K562 (cell line): ENCODE measurements around the gene ZFP57. TPM values are rescaled to one million over a fixed set of nuclear protein-coding genes. Genes with fewer than 3 reads are reported as not detected.

ENCODE experiments used
- CREM ChIP-seq: IDR thresholded peaks from 2 replicates; pipeline ENCODE4 v1.6.1; 2014; ENCODE audit warnings: antibody characterized with exemption, low read depth
- DPF2 ChIP-seq: fragments of 450-650 bp; IDR thresholded peaks from 2 replicates; pipeline ENCODE4 v1.6.1; 2016
- GTF2E2 ChIP-seq: fragments of 200-800 bp; sonication (Bioruptor generic); IDR thresholded peaks from 2 replicates; pipeline ENCODE4 v1.6.1; 2016; ENCODE audit warnings: missing genetic modification characterization, missing compliant biosample characterization
- PHTF2 ChIP-seq: fragments of 250-450 bp; sonication (Bioruptor Pico); IDR thresholded peaks from 2 replicates; pipeline ENCODE4 v1.5.0; 2021; ENCODE audit warnings: mild to moderate bottlenecking
- SMARCA5 ChIP-seq: fragments of 450-650 bp; IDR thresholded peaks from 2 replicates; pipeline ENCODE4 v1.6.1; 2016
- SMARCB1 ChIP-seq: IDR thresholded peaks from 2 replicates; pipeline ENCODE4 v1.6.1; 2011; ENCODE audit warnings: improper control_type of control experiment, low read depth; ENCODE audit not compliant: insufficient read length
- SRF ChIP-seq, 2 experiments: fragments of 250-450, 450-650 bp in 1 of 2; sonication (Bioruptor Pico) in 1 of 2; sonication (generic) in 1 of 2; formaldehyde crosslinking; IDR thresholded peaks; 2 replicates each; pipeline versions ENCODE4 v1.5.0 to v1.5.1; 2020 to 2022; ENCODE audit warnings: mild to moderate bottlenecking in 1 of 2, missing genetic modification reagents in 1 of 2
- ZBTB8A ChIP-seq: fragments of 450-650 bp; IDR thresholded peaks from 2 replicates; pipeline ENCODE4 v1.6.1; 2018; ENCODE audit warnings: mild to moderate bottlenecking, moderate library complexity; ENCODE audit not compliant: partially characterized antibody
- ZNF140 ChIP-seq: fragments of 250-450 bp; sonication (Bioruptor Pico); IDR thresholded peaks from 2 replicates; pipeline ENCODE4 v1.8.0; 2021; ENCODE audit warnings: moderate library complexity, mild to moderate bottlenecking, inconsistent platforms
- ZNF384 ChIP-seq: IDR thresholded peaks from 2 replicates; pipeline ENCODE4 v1.6.1; 2012; ENCODE audit warnings: low read depth, low read length, improper control_type of control experiment
- polyA plus RNA-seq, 8 experiments: library from polyadenylated mRNA; depleted of rRNA in 4 of 8; stranded (reverse) in 5 of 8; unstranded in 3 of 8; fragments of >200 nt; fragmentation: Nextera tagmentation in 2 of 8; fragmentation: Illumina TruSeq in 1 of 8; extraction: Ambion mirVana in 2 of 8; extraction: Trizol in 1 of 8; gene quantifications; 2 replicates each; pipeline versions ENCODE4 v1.2.1 to v1.2.3, GENCODE V29; 2011 to 2014; ENCODE audit warnings: inconsistent platforms in 1 of 8, missing spikeins in 1 of 8
- total RNA-seq, 7 experiments: library from RNA; depleted of rRNA in 6 of 7; stranded (reverse); fragments of >200 nt in 6 of 7; fragmentation: Illumina TruSeq in 2 of 7; extraction: Trizol in 2 of 7; gene quantifications; 2 replicates each; pipeline versions ENCODE4 v1.2.1 to v1.2.3, GENCODE V29; 2011 to 2021; ENCODE audit warnings: low replicate concordance in 1 of 7
- TF ChIP-seq, protein P1 (sequence below): fragments of 450-650 bp; IDR thresholded peaks from 2 replicates; pipeline ENCODE4 v1.6.1; 2016; ENCODE audit warnings: mild to moderate bottlenecking, moderate library complexity
- TF ChIP-seq, protein P2 (sequence below): fragments of 250-450 bp; sonication (Bioruptor Pico); IDR thresholded peaks from 2 replicates; pipeline ENCODE4 v1.9.0; 2021; ENCODE audit warnings: mild to moderate bottlenecking
- TF ChIP-seq, protein P3 (sequence below), 2 experiments: fragments of 450-650 bp in 1 of 2; IDR thresholded peaks; 2 replicates each; pipeline ENCODE4 v1.6.1; 2011 to 2017; ENCODE audit warnings: low read depth in 2 of 2, antibody characterized with exemption in 1 of 2, borderline replicate concordance in 1 of 2, low read length in 1 of 2, mild to moderate bottlenecking in 1 of 2, mixed read lengths in 1 of 2; ENCODE audit not compliant: control insufficient read depth in 1 of 2

The ZFP57 gene
- total and polyA plus RNA-seq, 9 of the 15 experiments (the other 6 are each of a cell fraction or from before 2014, with no cell fraction given): 0.04 to 0.28 (median 0.13) TPM

DNA sequence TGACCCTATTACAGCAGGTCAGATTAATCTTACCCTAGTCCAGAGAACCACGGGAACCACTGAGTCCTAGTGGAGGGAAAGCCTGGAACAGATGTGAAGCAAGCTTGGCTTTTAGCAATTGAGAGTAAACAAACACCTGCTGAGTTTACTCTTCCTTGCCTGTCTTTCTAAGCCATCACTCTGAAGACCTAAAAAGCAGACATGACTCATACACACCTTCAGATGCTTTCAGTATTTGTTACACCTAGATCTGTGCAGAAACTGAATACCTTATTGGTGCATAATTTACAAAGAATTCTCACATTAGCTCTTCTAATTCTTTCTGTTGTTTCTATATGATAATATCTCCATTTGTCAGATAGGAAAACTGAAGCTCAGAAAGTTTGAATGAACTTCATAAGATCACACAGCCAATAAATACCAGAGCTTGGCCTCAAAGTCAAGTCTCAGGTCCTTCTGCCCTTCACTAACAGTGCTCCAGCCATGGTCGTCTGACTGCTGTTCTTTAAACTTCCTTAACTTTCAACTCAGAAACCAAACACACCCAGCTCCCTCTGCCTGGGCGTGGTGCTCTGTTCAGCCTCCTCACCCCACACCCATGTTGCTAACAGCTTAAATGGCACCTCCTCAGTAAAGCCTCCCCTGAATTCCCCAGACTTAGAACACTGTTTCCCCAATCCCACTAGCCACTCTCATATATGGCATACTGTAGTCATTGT lies 39.4 kb downstream of the ZFP57 start (continued):
- TF ChIP-seq, protein P1, sequence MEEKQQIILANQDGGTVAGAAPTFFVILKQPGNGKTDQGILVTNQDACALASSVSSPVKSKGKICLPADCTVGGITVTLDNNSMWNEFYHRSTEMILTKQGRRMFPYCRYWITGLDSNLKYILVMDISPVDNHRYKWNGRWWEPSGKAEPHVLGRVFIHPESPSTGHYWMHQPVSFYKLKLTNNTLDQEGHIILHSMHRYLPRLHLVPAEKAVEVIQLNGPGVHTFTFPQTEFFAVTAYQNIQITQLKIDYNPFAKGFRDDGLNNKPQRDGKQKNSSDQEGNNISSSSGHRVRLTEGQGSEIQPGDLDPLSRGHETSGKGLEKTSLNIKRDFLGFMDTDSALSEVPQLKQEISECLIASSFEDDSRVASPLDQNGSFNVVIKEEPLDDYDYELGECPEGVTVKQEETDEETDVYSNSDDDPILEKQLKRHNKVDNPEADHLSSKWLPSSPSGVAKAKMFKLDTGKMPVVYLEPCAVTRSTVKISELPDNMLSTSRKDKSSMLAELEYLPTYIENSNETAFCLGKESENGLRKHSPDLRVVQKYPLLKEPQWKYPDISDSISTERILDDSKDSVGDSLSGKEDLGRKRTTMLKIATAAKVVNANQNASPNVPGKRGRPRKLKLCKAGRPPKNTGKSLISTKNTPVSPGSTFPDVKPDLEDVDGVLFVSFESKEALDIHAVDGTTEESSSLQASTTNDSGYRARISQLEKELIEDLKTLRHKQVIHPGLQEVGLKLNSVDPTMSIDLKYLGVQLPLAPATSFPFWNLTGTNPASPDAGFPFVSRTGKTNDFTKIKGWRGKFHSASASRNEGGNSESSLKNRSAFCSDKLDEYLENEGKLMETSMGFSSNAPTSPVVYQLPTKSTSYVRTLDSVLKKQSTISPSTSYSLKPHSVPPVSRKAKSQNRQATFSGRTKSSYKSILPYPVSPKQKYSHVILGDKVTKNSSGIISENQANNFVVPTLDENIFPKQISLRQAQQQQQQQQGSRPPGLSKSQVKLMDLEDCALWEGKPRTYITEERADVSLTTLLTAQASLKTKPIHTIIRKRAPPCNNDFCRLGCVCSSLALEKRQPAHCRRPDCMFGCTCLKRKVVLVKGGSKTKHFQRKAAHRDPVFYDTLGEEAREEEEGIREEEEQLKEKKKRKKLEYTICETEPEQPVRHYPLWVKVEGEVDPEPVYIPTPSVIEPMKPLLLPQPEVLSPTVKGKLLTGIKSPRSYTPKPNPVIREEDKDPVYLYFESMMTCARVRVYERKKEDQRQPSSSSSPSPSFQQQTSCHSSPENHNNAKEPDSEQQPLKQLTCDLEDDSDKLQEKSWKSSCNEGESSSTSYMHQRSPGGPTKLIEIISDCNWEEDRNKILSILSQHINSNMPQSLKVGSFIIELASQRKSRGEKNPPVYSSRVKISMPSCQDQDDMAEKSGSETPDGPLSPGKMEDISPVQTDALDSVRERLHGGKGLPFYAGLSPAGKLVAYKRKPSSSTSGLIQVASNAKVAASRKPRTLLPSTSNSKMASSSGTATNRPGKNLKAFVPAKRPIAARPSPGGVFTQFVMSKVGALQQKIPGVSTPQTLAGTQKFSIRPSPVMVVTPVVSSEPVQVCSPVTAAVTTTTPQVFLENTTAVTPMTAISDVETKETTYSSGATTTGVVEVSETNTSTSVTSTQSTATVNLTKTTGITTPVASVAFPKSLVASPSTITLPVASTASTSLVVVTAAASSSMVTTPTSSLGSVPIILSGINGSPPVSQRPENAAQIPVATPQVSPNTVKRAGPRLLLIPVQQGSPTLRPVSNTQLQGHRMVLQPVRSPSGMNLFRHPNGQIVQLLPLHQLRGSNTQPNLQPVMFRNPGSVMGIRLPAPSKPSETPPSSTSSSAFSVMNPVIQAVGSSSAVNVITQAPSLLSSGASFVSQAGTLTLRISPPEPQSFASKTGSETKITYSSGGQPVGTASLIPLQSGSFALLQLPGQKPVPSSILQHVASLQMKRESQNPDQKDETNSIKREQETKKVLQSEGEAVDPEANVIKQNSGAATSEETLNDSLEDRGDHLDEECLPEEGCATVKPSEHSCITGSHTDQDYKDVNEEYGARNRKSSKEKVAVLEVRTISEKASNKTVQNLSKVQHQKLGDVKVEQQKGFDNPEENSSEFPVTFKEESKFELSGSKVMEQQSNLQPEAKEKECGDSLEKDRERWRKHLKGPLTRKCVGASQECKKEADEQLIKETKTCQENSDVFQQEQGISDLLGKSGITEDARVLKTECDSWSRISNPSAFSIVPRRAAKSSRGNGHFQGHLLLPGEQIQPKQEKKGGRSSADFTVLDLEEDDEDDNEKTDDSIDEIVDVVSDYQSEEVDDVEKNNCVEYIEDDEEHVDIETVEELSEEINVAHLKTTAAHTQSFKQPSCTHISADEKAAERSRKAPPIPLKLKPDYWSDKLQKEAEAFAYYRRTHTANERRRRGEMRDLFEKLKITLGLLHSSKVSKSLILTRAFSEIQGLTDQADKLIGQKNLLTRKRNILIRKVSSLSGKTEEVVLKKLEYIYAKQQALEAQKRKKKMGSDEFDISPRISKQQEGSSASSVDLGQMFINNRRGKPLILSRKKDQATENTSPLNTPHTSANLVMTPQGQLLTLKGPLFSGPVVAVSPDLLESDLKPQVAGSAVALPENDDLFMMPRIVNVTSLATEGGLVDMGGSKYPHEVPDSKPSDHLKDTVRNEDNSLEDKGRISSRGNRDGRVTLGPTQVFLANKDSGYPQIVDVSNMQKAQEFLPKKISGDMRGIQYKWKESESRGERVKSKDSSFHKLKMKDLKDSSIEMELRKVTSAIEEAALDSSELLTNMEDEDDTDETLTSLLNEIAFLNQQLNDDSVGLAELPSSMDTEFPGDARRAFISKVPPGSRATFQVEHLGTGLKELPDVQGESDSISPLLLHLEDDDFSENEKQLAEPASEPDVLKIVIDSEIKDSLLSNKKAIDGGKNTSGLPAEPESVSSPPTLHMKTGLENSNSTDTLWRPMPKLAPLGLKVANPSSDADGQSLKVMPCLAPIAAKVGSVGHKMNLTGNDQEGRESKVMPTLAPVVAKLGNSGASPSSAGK: 0 out of 2 replicates have a peak, but pooled peaks have one; percentile 11
- TF ChIP-seq SMARCA5: peak; percentile 84; the same call in 1 of the 2 replicates
- no peak for TF ChIP-seq ZNF384
- TF ChIP-seq CREM: no peak
- TF ChIP-seq ZBTB8A: no peak
- no peak for TF ChIP-seq SRF (CRISPR knock-in tag; IDR thresholded peaks at IDR 0.05)
- 0 out of 2 replicates have a peak, but pooled peaks have one; percentile 13 for TF ChIP-seq DPF2
- no peak for TF ChIP-seq PHTF2 (CRISPR knock-in tag)
- TF ChIP-seq SMARCB1: no peak
- no peak for TF ChIP-seq GTF2E2 (tag)
- TF ChIP-seq, protein P2, sequence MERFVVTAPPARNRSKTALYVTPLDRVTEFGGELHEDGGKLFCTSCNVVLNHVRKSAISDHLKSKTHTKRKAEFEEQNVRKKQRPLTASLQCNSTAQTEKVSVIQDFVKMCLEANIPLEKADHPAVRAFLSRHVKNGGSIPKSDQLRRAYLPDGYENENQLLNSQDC (CRISPR knock-in tag): no peak
- TF ChIP-seq, protein P3, sequence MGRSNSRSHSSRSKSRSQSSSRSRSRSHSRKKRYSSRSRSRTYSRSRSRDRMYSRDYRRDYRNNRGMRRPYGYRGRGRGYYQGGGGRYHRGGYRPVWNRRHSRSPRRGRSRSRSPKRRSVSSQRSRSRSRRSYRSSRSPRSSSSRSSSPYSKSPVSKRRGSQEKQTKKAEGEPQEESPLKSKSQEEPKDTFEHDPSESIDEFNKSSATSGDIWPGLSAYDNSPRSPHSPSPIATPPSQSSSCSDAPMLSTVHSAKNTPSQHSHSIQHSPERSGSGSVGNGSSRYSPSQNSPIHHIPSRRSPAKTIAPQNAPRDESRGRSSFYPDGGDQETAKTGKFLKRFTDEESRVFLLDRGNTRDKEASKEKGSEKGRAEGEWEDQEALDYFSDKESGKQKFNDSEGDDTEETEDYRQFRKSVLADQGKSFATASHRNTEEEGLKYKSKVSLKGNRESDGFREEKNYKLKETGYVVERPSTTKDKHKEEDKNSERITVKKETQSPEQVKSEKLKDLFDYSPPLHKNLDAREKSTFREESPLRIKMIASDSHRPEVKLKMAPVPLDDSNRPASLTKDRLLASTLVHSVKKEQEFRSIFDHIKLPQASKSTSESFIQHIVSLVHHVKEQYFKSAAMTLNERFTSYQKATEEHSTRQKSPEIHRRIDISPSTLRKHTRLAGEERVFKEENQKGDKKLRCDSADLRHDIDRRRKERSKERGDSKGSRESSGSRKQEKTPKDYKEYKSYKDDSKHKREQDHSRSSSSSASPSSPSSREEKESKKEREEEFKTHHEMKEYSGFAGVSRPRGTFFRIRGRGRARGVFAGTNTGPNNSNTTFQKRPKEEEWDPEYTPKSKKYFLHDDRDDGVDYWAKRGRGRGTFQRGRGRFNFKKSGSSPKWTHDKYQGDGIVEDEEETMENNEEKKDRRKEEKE (IDR thresholded peaks at IDR 0.05; ENCODE audit: borderline replicate concordance in 1 of 2, control insufficient read depth in 1 of 2, low read depth in 2 of 2, low read length in 1 of 2): no peak
- TF ChIP-seq ZNF140 (CRISPR knock-in tag): no peak
